GM21717 (cell line): ENCODE results near the gene RALGPS2.
A peak's percentile ranks its signal among the peaks of the same experiment; 100 is the strongest.
"Not testable (repeated sequence)": the region's sequence is repeated elsewhere in the genome, so short reads cannot be mapped to it uniquely, and the experiment has no call there.

ENCODE experiments used
- ATAC-seq: cut with Tn5 transposase; IDR thresholded peaks from one replicate; pipeline ENCODE4 v1.9.1; 2021; ENCODE audit warnings: mild to moderate bottlenecking, moderate library complexity; ENCODE audit not compliant: unreplicated experiment

The RALGPS2 gene

GRCh38 chr1:178723546-178723945 is 1.5 kb upstream of the RALGPS2 start:
- no peak for ATAC-seq

GRCh38 chr1:178724376-178724727 is 692 bp upstream of the RALGPS2 start:
- no peak for ATAC-seq

- ATAC-seq = peak; percentile 28
Measured at GRCh38 chr1:178725466-178726086, 532 bp downstream of the RALGPS2 start.

- peak; percentile 79 for ATAC-seq
Measured at GRCh38 chr1:178726087-178726517, 1.1 kb downstream of the RALGPS2 start.

GRCh38 chr1:178726545-178726944 is 1.5 kb downstream of the RALGPS2 start:
- no peak for ATAC-seq

GRCh38 chr1:178727014-178727895 is 2.2 kb downstream of the RALGPS2 start:
- ATAC-seq = no peak

GRCh38 chr1:178733972-178734371 is 8.9 kb downstream of the RALGPS2 start:
- no peak for ATAC-seq

GRCh38 chr1:178738780-178739179 is 13.7 kb downstream of the RALGPS2 start:
- no peak for ATAC-seq

GRCh38 chr1:178739285-178740045 is 14.4 kb downstream of the RALGPS2 start:
- ATAC-seq = no peak

GRCh38 chr1:178740491-178740890 is 15.4 kb downstream of the RALGPS2 start:
- ATAC-seq = no peak

GRCh38 chr1:178740924-178741323 is 15.9 kb downstream of the RALGPS2 start:
- no peak for ATAC-seq

- no peak for ATAC-seq
Measured at GRCh38 chr1:178743801-178744200, 18.8 kb downstream of the RALGPS2 start.

GRCh38 chr1:178745260-178745659 is 20.2 kb downstream of the RALGPS2 start:
- ATAC-seq = no peak

GRCh38 chr1:178746345-178746744 is 21.3 kb downstream of the RALGPS2 start:
- ATAC-seq = no peak

GRCh38 chr1:178747361-178747760 is 22.3 kb downstream of the RALGPS2 start:
- not testable (repeated sequence) for ATAC-seq

GRCh38 chr1:178749581-178750166 is 24.6 kb downstream of the RALGPS2 start:
- no peak for ATAC-seq

- no peak for ATAC-seq
Measured at GRCh38 chr1:178751046-178751445, 26.0 kb downstream of the RALGPS2 start.

GRCh38 chr1:178752891-178753290 is 27.8 kb downstream of the RALGPS2 start:
- no peak for ATAC-seq

- ATAC-seq = not testable (repeated sequence)
Measured at GRCh38 chr1:178754655-178755256, 29.7 kb downstream of the RALGPS2 start.

- ATAC-seq = no peak
Measured at GRCh38 chr1:178768423-178768822, 43.4 kb downstream of the RALGPS2 start.

- no peak for ATAC-seq
Measured at GRCh38 chr1:178772952-178773351, 47.9 kb downstream of the RALGPS2 start.
